AG04450 (cell line): ENCODE data around the gene DCDC2C. TPM values are rescaled to one million over a fixed set of nuclear protein-coding genes. Genes with fewer than 3 reads are reported as not detected.

Source experiments
- CTCF ChIA-PET: fragments of 300-600, 350-600 bp; formaldehyde crosslinking; extraction: SDS; loops from one replicate; lab custom pipeline; 2022; ENCODE audit warnings: antibody characterized with exemption, inconsistent platforms; lab: Charles Lee
- POLR2A ChIA-PET: fragments of 350-600 bp; formaldehyde crosslinking; extraction: SDS; loops from one replicate; lab custom pipeline; 2021; ENCODE audit warnings: antibody characterized with exemption, inconsistent platforms; lab: Yijun Ruan, JAX
- DNase-seq: peaks from one replicate; pipeline ENCODE4 v3.0.0-alpha.2; 2011; ENCODE audit warnings: low read depth, low spot score
- H3K27ac ChIP-seq: one replicate; pipeline ENCODE4 v1.5.1; 2012; ENCODE audit warnings: low read depth, low read length, control low read depth
- H3K27me3 ChIP-seq: one replicate; pipeline ENCODE4 v1.6.0; 2012; ENCODE audit warnings: low read length; ENCODE audit not compliant: control insufficient read depth, insufficient read depth
- H3K4me3 ChIP-seq: 2 replicates; pipeline ENCODE4 v1.5.1; 2011; ENCODE audit warnings: mild to moderate bottlenecking, low read depth, low read length, control low read depth
- H3K9me3 ChIP-seq: 2 replicates; pipeline ENCODE4 v1.5.1; 2012; ENCODE audit warnings: low read length; ENCODE audit not compliant: control insufficient read depth, insufficient read depth
- polyA plus RNA-seq: library from polyadenylated mRNA; depleted of rRNA; stranded (reverse); fragments of >200 nt; gene quantifications from 2 replicates; pipeline ENCODE4 v1.2.3, GENCODE V29; 2011
- TF ChIP-seq, protein P1 (sequence below): IDR thresholded peaks from 2 replicates; pipeline ENCODE4 v1.5.1; 2011; ENCODE audit warnings: low read depth, low read length, control low read depth, inconsistent platforms

Gene DCDC2C
- polyA plus RNA-seq, 1 experiment, result not detected

DNA sequence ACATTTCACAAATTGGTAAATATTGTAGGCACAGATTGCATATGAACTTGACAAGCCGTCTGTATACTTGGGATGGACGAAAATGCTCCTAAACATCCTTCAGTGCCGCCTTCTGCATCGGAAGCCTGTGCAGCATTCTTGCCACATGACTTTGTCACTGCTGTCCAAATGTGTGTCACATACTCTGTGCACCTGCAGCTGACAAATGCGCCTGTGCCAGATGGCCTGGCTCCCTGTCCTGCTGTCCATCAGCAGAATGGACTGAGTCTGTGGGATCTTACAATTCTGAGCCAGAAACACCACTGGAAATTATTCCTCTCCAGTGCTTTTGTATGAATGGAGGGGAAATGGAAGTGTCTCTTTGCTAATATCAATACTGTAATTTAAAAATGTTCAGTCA lies 89.9 kb downstream of the DCDC2C start:
- CTCF ChIA-PET, result no interaction called here
- TF ChIP-seq, protein P1, sequence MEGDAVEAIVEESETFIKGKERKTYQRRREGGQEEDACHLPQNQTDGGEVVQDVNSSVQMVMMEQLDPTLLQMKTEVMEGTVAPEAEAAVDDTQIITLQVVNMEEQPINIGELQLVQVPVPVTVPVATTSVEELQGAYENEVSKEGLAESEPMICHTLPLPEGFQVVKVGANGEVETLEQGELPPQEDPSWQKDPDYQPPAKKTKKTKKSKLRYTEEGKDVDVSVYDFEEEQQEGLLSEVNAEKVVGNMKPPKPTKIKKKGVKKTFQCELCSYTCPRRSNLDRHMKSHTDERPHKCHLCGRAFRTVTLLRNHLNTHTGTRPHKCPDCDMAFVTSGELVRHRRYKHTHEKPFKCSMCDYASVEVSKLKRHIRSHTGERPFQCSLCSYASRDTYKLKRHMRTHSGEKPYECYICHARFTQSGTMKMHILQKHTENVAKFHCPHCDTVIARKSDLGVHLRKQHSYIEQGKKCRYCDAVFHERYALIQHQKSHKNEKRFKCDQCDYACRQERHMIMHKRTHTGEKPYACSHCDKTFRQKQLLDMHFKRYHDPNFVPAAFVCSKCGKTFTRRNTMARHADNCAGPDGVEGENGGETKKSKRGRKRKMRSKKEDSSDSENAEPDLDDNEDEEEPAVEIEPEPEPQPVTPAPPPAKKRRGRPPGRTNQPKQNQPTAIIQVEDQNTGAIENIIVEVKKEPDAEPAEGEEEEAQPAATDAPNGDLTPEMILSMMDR, result no peak

DNA sequence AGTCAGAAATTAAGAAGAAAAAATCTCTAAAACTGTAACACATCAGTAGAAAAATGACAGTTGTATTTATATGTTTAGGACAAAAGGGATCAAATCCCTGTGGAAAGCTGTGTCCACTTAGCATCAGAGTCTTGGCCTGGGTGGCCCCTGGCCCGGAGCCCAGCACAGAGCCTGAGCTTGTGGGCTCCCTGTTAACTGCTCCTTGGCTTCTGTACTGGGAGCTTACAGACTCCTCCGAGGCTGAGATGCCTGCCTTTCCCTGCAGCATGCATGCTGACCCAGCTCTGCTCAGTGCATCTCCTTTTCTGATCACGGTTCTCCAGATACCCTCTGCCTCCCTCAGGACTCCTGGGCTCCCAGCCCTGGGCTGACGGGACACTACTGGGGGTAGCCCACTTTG lies 98.1 kb downstream of the DCDC2C start:
- Histone ChIP-seq H3K27me3 (no peaks in the 10 kb centered on the region), H3K4me3 (no peak overlapping the region), H3K27ac (no peak overlapping the region), H3K9me3 (peaks cover 4% of the 10 kb centered on the region)
- CTCF ChIA-PET, result interaction anchor here (0.6 kb wide), 1 partner anchor 26 kb away, joined by 4 read pairs; no protein-coding TSS in a partner anchor
- POLR2A ChIA-PET, result no interaction called here
- TF ChIP-seq, protein P1, result no peak
- no peak for DNase-seq

More for the DNA sequence above, 89.9 kb downstream of the DCDC2C start:
- Histone ChIP-seq H3K27ac (no peak overlapping the region), H3K27me3 (no peaks in the 10 kb centered on the region), H3K4me3 (no peak overlapping the region), H3K9me3 (peaks cover 5% of the 10 kb centered on the region)
- POLR2A ChIA-PET, result no interaction called here
- DNase-seq, result no peak

DNA sequence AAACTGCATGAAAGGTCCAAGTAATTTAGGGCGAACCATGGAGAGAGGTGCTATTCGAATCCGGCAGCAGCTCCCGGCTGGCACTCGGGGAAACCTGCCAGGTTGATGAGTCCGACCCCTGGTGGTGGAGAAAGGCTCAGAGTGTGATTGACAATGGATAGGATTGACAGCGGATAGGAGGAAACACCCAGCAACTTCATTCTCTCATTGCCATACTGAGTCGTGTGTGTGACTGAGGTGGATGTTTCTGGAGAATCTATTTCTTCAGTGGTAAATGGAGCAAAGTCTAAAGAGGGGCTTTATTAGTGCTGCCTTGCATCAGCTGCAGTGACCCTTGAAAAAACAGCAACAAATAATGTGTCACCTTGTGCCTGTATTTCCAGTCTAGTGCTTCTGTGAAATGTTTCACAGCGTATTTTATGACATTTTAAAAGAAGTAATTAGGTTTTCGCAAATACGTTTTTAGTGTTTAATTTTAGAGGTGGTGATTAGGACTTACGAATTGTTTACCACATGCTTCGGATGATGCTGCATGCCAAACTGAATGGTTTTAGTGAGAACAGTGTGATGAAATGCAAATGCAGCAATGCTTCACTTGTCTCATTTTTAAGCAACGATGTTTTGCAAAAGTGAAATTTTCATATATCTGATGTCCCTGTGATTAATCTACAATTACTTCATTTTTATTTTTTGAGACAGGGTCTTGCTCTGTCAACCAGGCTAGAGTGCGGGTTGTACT lies 102.0 kb downstream of the DCDC2C start:
- Histone ChIP-seq H3K9me3 (peaks cover 4% of the 10 kb centered on the region), H3K4me3 (no peak overlapping the region), H3K27ac (no peak overlapping the region), H3K27me3 (no peaks in the 10 kb centered on the region)
- CTCF ChIA-PET, result interaction anchor here (1.9 to 4.2 kb wide), 3 partner anchors 21 to 77 kb away, joined by 10 to 22 read pairs (median 13); no protein-coding TSS in a partner anchor
- TF ChIP-seq, protein P1, result peak; percentile 38
- no peak for DNase-seq
- POLR2A ChIA-PET, result no interaction called here

DNA sequence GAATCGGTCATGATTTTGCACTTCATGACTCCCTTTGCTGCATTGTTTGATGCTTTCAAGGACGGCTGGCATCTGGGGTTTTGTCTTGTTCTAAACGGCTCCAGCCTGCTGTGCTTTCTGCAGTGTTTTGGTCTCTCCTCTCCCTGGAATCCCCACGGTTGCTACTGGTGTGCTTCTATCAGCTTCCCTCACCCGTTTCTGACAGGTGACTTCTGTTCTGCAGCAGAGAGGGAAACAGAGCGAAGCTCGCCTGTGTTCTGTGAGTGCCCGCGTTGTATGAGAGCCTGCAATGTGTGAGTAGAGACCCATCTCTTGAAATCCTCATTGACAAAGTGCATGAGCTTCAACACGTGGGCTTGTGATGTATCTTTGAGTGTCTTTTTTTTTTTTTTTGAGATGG lies 102.8 kb downstream of the DCDC2C start:
- Histone ChIP-seq H3K27ac (no peak overlapping the region), H3K4me3 (no peak overlapping the region), H3K9me3 (peaks cover 4% of the 10 kb centered on the region), H3K27me3 (no peaks in the 10 kb centered on the region)
- POLR2A ChIA-PET, result interaction anchor here (0.7 kb wide), 1 partner anchor 315 kb away, joined by 3 read pairs; no protein-coding TSS in a partner anchor
- DNase-seq, result no peak
- TF ChIP-seq, protein P1, result no peak
- CTCF ChIA-PET, result interaction anchor here (0.7 to 4.2 kb wide), 3 partner anchors 20 to 1487 kb away, joined by 3 to 22 read pairs (median 7); no protein-coding TSS in a partner anchor

DNA sequence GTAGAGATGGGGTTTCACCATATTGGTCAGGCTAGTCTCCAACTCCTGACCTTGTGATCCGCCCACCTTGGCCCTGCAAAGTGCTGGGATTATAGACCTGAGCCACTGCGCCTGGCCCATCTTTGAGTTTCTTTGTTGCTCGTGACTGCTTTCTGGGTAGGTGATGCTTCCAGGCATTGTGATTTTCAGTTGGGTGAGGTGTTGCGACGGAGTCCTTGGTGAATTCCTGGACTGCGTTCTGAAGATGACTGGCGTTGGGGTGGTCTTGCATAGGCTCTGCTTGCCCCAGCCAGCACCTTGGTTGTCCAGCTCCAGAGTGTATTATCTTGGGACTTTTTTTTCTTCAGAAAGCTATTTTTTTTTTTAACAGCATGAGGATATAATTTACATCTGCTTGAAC lies 103.4 kb downstream of the DCDC2C start:
- CTCF ChIA-PET, result interaction anchor here (0.7 to 4.2 kb wide), 5 partner anchors 20 to 79 kb away, joined by 3 to 23 read pairs (median 19); no protein-coding TSS in a partner anchor
- H3K27ac ChIP-seq, result no peak overlapping the region
- no peak overlapping the region for H3K4me3 ChIP-seq
- peaks cover under 1% of the 10 kb centered on the region for H3K9me3 ChIP-seq
- H3K27me3 ChIP-seq, result no peaks in the 10 kb centered on the region
- DNase-seq, result no peak
- TF ChIP-seq, protein P1, result no peak
- POLR2A ChIA-PET, result interaction anchor here (1.2 kb wide), 1 partner anchor 17 kb away, joined by 3 read pairs; no protein-coding TSS in a partner anchor
